NCI-H1105 treated with DMSO at 0.1 percent for 48 hours (cell line): ENCODE data around the gene SH3BP5.
A peak's percentile ranks its signal among the peaks of the same experiment; 100 is the strongest.

Source experiments
- DNase-seq: peaks from one replicate; lab custom pipeline; 2025; lab: John Stamatoyannopoulos, UW

The SH3BP5 gene

GRCh38 chr3:15325228-15325627, 7.2 kb downstream of the SH3BP5 start:
- DNase-seq, result no peak

DNA sequence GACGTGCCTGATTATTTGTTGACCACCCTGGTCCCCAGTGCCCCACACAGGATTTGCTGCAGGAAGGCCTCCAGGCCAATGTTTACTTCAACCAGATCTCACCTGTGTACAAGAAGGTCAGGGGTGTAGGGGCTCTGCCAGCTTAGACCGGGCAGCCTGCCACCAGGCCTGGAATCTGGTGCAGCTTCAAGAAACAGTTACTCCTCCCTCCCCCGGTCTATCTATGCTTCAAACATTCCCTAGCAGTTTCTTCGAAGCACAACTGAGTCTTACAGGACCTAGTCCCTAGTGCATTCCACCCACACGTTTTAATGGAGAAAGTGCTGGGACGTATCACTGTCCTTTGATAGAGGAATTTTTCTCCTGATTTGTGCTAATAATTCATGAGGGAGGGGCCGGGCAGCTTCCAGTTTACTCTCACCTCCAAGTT, 8.0 kb downstream of the SH3BP5 start:
- DNase-seq, result no peak

DNA sequence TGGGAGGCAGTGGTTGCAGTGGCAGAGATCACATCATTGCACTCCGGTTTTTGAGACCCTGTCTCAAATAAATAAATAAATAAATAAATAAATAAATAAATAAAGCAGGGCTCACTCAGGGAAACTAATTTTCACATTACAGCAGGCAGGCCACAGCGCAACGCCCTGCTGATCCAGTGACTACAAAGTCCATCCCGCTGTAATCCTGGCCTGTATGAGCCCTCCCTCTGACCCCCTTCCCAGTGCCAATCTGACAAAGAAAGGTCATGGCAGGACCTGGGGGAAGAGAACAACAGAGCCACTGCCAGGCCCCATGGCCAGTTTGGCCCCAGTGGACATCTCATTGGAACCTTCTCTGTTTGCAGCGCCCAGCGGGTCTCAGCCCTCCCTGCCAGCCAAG, 9.3 kb downstream of the SH3BP5 start:
- no peak for DNase-seq

DNA sequence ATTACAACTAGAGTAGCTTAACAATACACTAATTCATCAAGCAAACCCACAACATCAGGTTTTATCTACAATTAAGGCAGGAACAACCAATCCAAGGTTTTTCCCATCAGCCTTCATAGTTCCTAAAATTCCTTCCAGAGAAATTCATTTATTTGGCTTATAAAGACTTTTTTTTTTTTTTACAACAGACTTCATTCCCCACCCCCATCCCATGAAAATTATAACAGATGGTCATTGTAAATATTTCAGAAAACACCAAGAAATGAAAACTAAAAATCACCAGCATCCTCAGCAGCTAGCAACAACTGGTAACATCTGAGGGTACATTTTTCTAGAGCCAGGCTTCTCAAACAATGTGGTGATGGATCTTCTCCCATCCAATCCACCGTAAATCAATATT, 11.0 kb downstream of the SH3BP5 start:
- DNase-seq, result no peak

DNA sequence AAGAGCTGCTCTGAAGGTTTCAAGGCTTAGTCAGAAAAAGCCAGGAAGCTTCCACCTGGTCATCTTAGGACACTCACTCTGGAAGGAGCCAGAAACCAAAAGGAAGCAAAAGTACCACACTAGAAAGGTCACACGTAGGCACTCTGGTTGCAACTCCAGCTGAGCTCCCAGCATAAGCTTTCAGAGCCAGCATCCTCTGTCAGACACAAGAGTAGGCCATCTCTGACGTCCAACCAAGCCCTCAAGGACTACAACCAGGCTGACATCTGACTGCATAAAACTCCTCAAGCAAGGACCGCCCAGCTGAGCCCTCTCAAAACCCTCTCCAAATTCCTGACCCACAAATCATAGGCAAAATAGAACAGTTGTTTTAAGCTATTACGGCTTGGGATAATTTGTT, 12.8 kb downstream of the SH3BP5 start:
- DNase-seq, result no peak

GRCh38 chr3:15319136-15319535, 13.2 kb downstream of the SH3BP5 start:
- no peak for DNase-seq

GRCh38 chr3:15318661-15319060, 13.7 kb downstream of the SH3BP5 start:
- DNase-seq, result no peak

DNA sequence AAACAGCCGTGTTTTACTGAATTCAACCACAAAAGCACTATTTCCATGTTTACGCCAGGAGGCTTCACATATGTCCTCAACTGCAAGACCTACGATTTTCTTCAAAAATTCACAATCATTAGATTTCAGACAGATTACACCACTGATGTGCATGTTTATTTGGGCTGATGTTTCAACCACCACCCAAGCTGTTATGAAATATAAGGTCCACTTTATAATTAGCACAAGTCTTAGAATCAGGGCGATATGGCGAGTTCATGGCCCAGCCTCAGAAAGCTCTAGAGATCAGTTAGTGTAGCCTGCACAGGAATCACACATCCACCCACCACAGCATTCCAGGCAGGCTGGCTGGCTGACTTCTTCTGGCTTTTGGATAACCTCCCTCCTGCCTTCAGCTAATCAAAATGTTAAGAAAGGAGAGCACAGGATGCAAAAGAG, 15.4 kb downstream of the SH3BP5 start:
- no peak for DNase-seq

GRCh38 chr3:15315003-15315402, 17.4 kb downstream of the SH3BP5 start:
- DNase-seq, result no peak

DNA sequence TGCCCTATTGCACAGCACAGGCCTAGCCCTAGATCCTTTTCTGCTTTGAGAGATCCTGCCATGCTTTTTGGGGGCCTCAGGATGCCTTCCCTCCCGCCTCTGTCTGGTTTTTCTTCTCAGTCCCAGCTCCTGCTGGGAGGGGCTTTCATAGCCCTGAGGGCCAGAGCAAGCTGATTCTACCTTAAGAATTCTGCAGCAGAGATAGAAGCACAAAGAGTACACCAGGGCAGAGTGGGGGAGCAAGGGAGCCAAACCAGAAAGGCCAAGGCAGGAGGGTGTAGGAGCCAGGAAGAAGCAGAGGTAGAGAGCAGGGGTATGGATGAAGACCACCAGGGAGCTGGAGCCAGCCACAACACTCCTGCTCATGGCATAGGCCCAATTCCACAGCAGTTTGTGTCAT, 18.1 kb downstream of the SH3BP5 start:
- no peak for DNase-seq

DNA sequence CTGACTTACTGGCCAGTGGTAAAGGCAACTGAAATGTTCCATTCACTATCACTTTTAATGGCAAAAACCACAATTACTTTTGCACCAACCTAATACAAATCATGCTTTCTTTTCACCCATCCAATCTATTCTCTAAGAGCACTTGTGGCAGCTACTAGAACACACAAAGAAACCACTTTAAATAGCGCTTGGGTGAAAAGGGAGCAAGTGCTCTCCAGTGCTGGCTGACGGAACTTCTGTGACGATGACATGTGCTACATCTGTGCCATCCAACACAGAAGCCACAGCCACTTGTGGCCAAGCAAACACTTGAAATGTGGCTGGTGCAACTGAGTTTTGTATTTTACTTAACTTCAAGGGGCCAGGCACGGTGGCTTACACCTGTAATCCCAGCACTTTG, 18.9 kb downstream of the SH3BP5 start:
- DNase-seq, result peak; percentile 9

- no peak for DNase-seq
These were observed 19.8 kb downstream of the SH3BP5 start for GRCh38 chr3:15312550-15312949.

DNA sequence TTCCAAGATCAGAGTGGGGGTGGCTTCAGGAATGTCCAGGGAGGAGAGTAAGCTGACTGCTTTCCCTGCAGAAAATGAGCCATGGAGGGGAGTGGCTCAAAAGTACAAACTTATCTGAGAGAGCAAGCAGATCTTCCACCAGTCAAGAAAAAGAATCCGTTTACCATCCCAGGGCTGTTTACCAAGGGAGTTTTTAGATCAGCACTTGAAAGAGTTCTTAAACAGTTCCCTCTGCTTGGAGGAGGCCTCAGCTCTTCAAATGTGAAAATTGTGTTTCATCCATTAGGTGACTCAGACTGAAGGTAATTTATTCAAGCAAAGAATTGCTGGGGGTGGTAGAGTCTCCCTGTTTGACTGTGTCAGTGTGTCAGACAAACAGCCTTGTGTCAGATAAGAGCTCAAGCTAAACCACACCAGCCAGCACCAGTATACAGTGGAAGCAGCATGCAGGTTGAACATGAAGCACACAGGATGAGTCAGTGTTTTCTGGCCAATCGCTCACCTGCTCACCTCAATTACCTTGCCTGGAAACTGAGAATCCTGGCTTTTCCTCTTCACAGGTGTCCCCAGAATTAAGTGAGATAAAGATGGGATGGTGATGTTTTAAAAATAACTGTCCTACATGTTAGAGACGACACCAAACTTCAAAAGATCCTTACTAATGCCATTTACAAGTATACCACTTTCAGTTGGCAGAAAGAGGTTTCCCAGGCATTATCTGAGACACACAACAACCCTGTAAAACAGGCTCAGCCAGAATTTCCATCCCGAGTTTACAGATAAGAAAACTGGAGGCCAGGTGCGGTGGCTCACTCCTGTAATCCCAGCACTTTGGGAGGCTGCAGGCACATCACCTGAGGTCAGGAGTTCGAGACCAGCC, 21.7 kb downstream of the SH3BP5 start:
- no peak for DNase-seq

GRCh38 chr3:15309662-15310335, 22.6 kb downstream of the SH3BP5 start:
- no peak for DNase-seq

GRCh38 chr3:15307580-15307979, 24.8 kb downstream of the SH3BP5 start:
- DNase-seq, result no peak

DNA sequence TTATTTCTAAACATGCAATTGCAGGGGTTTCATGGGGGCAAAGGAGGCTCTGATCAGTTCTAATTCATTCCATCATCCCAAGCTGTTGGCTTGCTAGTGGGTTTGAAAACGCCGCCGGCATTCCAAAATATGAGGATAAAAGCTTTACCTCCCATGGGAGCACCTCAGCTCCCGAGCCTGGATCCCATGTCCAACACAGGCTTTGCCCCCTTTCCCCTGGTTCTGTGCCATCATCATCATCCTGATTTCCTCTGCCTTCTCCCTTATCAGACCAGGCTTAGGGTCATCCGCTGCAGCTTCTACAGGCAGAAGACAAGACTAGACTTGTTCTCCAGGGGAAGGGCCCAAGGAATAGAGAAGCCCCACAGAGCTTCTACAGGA, 25.4 kb downstream of the SH3BP5 start:
- DNase-seq, result no peak

- no peak for DNase-seq
These were observed 27.0 kb downstream of the SH3BP5 start for GRCh38 chr3:15305359-15305844.

- no peak for DNase-seq
These were observed 28.7 kb downstream of the SH3BP5 start for GRCh38 chr3:15303728-15304127.

- no peak for DNase-seq
These were observed 29.2 kb downstream of the SH3BP5 start for GRCh38 chr3:15303216-15303615.

GRCh38 chr3:15301761-15302160, 30.6 kb downstream of the SH3BP5 start:
- DNase-seq, result no peak

GRCh38 chr3:15300323-15301078, 31.9 kb downstream of the SH3BP5 start:
- no peak for DNase-seq

DNA sequence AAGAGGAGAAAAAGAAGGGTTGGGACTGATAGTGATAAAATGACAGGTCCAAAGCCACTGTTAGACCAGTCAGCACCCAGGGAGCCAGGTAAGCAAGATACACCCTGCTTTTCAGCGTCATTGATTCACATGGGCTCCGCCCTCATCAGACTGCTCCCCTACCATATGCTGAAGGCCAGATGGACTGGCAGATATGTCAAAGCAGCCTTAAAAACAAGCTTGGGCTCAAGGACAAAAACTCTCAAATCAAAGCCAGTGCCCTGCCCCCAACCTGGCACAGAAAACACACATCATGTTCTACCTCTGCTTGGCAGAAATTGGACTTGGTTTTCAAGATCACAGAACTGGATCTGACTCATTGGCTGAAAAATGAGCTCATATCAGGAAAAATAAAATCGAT, 33.4 kb downstream of the SH3BP5 start:
- no peak for DNase-seq

DNA sequence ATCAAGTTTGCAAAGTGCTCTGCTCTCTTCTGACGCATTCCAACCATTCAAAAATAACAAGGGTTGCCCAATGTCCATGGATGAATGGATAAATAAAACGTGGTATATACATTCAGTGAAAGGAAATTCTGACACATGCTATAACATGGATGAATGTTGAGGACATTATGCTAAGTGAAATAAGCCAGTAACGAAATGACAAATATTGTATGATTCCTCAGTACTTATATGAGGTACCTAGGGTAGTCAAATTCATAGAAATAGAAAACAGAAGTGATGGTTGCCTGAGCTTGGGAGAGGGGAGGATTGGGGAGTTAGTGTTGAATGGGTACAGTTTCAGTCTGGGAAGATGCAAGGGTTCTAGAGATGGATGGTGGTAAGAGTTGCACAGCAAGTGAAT, 33.9 kb downstream of the SH3BP5 start:
- no peak for DNase-seq
